DLD1 (cell line): ENCODE measurements around the gene PHTF1.
"Not testable (repeated sequence)": the region's sequence is repeated elsewhere in the genome, so short reads cannot be mapped to it uniquely, and the experiment has no call there.

ENCODE experiments used
- in situ Hi-C: cut with HindIII; loops from 2 replicates; pipeline ENCODE4 v1.10.0; 2017; ENCODE audit warnings: low sequenced_read_pairs

Gene PHTF1

DNA sequence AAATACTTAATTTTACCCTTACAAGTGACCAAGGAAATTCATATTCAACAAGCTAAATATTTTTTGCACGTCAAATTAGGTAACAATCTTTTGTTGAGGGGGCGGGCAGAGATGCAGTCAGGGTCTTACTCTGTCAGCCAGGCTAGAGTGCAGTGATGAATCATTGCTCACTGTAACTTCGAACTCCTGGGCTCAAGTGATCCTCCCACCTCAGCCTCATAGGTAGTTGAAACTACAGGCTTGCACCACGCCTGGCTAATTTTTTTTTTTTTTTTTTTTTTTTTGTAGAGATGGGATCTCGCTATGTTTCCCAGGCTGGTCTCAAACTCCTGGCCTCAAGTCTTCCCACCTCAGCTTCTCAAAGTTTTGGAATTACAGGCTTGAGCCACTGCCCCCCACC lies 26.5 kb downstream of the PHTF1 start:
- in situ Hi-C loops, result no loop called here

DNA sequence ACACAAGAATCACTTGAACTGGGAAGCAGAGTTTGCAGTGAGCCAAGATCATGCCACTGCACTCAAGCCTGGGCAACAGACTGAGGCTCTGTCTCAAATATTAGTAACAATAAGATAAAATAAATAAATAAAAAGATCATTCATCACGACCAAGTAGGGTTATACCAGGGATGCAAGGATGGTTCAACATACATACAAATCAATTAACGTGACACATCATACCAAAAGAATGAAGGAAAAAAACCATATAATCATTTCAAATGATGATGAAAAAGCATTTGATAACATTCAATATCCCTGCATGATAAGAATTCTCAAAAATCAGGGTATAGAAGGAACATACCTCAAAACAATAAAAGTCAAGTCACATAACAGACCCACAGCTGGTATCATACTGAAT lies 38.3 kb downstream of the PHTF1 start:
- in situ Hi-C loops, result no loop called here

GRCh38 chr1:113718621-113719020 lies 40.7 kb downstream of the PHTF1 start:
- in situ Hi-C loops, result not testable (repeated sequence)

DNA sequence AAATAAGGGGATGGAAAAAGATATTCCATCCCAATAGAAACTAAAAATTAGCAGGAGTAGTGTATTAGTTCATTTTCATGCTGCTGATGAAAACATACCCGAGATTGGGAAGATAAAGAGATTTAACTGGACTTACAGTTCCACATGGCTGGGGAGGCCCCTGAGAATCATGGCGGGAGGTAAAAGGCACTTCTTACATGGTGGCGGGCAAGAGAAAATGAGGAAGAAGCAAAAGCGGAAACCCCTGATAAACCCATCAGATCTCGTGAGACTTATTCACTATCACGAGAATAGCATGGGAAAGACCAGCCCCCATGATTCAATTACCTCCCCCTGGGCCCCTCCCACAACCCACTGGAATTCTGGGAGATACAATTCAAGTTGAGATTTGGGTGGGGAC lies 41.8 kb downstream of the PHTF1 start:
- in situ Hi-C loops, result not testable (repeated sequence)

DNA sequence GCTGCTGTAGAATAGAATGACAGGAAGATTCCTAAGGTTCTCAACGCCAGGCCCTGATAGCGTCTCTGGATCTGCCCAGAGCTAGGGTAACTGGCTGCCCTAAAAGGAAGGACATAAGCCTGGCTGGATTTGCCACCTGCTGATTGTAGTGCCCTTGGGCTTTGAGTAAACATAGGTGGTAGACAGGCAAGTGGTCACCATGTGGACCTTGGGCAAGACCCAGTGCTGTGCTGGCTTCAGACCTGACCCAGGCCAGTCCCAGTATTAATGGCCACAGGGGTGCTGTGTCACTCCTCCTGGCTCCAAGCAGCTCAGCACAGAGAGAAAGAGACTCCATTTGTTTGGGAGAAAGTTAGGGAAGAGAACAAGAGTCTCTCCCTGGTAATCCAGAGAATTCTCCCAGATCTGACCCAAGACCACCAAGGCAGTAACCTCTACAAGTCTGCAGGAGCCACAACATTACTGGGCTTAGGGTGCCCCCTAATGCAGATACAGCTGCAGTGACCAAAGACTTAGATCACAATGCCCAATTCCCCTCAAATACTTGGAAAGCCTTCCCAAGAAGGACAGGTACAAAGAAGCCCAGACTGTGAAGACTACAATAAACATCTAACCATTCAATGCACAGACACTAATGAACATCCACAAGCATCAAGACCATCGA lies 44.5 kb downstream of the PHTF1 start:
- in situ Hi-C loops, result no loop called here

- in situ Hi-C loops, result no loop called here
Measured at GRCh38 chr1:113701429-113701828, 57.9 kb downstream of the PHTF1 start.

DNA sequence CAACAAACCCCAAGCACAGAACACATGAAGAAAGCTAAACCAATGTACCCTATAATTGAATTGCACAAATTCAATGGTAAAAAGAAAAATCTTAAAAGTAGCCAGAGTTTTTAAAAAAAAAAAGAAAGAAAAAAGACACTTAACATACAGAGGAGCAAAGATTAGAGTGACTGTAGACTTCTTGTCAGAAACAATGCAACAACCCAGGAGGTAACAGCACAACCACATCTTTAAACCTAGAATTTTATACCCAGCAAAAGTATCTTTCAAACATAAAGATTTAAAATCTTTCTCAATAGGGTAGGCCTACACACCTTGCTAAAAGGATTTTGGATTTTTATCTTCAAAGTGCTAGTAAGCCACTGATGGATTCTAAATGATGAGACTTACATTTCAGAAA lies 64.4 kb downstream of the PHTF1 start:
- in situ Hi-C loops, result no loop called here

- in situ Hi-C loops, result no loop called here
Measured at GRCh38 chr1:113692824-113693431, 66.4 kb downstream of the PHTF1 start.

- in situ Hi-C loops, result no loop called here
Measured at GRCh38 chr1:113692342-113692741, 66.9 kb downstream of the PHTF1 start.

- in situ Hi-C loops, result no loop called here
Measured at GRCh38 chr1:113691184-113691583, 68.1 kb downstream of the PHTF1 start.

GRCh38 chr1:113686891-113687618 lies 72.2 kb downstream of the PHTF1 start:
- in situ Hi-C loops, result no loop called here

GRCh38 chr1:113684153-113684541 lies 75.1 kb downstream of the PHTF1 start:
- in situ Hi-C loops, result no loop called here

GRCh38 chr1:113683384-113684152 lies 75.7 kb downstream of the PHTF1 start:
- in situ Hi-C loops, result no loop called here

DNA sequence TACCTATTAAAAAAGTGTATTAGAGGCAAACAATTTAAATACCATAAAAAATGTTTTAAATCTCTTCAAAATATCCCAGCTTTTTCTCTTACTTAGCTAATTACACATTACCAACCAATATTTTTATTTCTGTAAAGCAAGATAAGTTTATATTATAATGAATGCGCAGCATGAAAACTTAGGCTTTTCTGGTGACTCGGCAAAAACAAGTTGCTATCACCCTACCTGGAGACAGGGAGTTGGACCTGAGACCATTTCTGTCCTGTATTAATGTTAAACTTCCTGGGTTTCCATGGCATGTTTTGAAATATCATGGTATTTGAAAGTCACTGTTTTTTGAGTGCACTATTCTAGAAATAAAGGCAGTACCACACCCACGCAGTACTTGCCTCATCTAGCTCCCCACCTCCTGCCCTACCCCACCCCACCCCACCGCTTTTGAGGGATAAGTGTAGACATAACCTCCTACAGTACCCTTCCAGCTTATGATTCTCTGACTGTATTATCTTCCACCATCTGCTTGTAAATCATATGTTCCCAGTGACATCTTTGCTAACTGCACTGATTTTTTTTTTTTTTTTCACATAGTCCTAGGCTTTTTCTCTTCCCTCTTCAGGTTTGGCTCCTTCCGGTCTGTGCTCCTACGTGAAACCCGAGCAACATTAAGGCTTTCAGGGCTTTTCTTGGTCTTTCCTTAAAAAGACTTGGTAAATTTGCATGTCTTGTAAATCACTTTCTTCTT lies 77.5 kb downstream of the PHTF1 start:
- in situ Hi-C loops, result no loop called here

- in situ Hi-C loops, result no loop called here
Measured at GRCh38 chr1:113678159-113678469, 81.2 kb downstream of the PHTF1 start.

GRCh38 chr1:113677250-113678158 lies 81.8 kb downstream of the PHTF1 start:
- in situ Hi-C loops, result no loop called here

- in situ Hi-C loops, result no loop called here
Measured at GRCh38 chr1:113676524-113676923, 82.8 kb downstream of the PHTF1 start.

DNA sequence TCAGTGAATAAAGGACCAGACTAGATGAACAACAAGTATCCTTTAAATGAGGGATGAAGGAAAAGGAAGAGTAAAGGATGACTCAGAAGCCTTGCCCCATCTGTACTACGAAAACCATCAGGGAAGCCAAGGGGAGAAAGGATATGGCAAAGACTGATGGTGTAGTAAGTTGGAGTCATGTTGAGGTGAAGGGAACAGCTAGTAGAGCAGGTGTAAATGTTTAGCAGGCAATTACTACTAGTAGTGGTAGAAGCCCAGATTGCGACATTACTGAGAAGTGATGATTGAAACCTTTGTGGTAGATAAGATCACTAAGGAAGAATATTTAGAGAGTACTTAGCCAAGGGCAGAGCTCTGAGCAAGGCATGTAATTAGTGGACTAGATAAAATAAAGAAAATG lies 84.0 kb downstream of the PHTF1 start:
- in situ Hi-C loops, result no loop called here

DNA sequence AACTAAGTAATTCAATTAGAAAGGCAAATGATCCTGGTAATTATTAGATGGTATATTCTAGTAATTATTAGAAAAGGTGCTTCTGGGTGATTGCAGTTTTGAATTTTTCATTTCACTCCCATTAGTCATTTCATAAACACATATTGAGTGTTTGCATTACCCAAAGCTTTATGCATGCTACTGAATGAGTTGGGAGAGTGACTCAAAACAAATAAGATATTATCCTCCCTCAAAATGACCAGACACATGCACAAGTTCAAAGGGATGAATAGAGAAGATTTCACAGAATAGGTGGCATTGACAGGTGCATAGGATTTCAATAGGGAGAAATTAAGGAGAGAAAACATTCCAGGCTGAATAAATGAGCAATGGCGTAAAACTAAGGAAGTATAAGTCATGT lies 84.7 kb downstream of the PHTF1 start:
- in situ Hi-C loops, result no loop called here

DNA sequence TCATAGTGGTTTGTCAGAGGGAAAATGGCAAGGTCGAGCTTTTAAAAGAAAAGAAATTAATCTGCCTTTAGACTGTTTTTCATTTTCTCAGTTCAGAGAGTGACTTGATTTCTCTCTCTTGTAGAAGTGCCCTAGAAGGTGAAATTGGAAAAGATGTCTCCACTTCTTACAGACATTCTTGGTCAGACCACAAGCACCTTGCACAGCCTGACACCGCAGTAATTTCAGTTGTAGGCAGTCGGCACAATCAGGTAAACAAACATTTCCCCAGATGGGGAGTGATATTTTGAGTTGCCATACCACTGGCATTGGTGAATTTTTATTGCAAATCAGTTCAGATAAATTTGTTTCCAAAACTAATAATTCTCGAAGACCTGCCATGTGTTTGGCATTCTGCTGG lies 86.8 kb downstream of the PHTF1 start:
- in situ Hi-C loops, result no loop called here
